GM21360 (cell line): ENCODE measurements around the gene CETN3.
"Not testable (repeated sequence)": the region's sequence is repeated elsewhere in the genome, so short reads cannot be mapped to it uniquely, and the experiment has no call there.

Source experiments
- ATAC-seq: cut with Tn5 transposase; IDR thresholded peaks from one replicate; pipeline ENCODE4 v1.9.1; 2021; ENCODE audit warnings: mild to moderate bottlenecking, moderate library complexity; ENCODE audit not compliant: unreplicated experiment

Gene CETN3

DNA sequence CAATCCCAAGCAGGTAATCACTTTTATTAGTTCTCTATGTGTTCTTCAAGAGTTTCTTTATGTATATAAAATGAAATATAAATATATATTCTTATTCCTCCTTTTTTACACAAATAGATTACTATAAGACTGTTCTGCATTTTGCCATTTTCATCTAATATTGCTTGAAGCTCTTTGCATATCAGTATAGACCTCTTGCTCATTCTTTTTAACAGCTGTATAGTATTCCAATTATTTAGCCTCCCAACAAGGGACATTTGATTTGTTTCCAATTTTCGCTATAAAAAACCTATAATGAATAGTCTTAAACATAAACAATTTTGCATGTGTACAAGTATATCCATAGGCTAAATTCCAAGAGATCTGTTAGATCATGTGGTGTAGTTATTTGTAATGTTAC lies 25.2 kb downstream of the CETN3 start:
- no peak for ATAC-seq

DNA sequence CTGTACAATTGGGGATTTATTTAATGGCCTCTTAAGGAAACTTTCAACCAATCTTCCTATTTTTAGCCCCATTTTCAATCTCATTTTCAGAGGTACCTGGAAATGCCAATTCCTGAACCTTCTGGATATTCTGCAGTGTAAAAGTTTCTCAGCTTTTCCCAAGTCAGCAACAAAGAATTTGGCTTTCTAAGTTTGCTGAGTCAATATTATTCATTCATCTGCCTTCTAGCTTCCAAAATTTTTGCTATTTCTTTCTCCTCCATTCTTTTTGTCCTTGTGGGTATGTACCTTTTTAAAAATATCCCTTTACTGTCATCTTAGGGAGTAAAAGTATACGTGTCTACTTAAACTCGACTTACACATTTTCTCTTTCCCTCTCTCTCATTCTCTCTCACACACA lies 25.7 kb downstream of the CETN3 start:
- no peak for ATAC-seq

DNA sequence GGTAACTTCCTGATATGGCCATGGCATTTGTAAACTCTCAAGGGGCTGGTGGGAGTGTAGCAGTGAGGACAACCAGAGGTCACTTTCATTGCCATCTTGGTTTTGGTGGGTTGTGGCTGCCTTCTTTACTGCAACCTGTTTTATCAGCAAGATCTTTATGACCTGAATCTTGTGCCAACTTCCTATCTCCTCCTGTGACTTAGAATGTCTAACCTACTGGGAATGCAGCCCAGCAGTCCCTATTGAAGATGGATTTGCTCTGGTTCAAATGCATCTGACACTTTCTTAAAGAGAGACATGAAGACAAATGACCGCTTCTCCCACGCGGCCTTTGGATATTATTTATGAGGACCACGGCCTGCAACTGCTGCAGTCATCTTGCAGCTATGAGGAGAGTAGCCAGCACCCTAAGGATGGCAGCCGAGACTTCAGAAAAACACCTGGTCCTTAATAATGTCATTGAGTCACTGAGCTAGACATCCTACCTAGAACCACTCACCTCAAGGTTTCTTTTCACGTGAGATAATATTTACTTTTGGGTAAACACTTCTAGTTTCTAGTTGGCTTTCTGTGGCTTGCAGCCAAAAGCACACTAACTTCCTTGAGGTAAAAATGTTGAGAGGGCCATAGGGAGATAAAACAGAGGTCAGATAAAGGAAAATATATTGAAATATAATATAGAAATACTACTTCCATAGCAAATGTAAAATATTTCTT lies 28.2 kb downstream of the CETN3 start:
- ATAC-seq: no peak

DNA sequence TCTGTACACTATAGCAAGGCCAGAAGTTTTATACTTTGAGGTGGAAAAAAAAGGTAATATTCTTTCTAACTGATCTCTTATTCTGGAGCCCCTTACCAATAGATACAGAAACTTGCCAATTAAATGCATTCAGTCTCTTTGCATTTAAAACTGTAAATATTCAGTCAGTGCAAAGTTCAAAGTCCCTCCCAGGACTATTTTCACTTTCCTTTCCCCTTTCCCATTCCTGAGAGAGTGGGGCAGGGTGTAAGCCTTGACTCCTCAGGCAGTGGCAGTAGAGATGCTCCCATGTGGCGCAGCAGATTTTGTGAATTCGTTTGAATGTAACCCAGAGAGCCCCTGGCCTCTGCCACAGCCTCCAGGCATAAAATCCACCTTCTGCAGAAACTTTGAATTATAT lies 29.9 kb downstream of the CETN3 start:
- no peak for ATAC-seq

DNA sequence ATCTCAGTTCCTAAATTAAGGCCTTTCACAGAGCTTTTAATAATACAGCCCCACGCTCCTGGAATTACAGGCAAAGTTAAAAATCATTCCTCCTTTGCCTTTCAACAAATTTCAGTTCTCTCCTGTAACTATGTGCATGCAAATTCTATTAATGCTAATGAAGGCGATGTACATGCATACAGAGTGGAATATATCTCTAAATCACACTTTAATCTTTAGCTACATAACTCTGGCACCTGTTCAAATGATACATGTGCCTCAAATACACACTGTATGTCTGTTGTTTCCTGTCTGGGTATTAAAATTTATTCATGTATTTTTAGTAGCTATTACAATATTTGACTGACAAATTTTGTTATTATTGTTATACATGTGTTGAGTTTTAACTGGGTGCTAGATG lies 30.8 kb downstream of the CETN3 start:
- no peak for ATAC-seq

DNA sequence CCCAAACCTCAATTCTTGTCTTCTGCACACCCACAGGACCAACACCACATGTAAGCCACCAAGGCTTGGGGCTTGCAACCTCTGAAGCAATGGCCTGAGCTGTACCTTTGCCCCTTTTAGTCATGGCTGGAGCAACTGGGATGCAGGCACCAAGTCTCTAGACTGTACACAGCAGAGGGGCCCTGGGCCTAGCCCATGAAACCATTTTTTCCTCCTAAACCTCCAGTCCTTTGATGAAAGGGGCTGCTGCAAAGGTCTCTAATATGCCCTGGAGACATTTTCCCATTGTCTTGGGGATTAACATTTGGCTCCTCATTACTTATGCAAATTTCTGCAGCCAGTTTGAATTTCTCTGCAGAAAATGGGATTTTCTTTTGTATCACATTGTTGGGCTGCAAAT lies 38.3 kb downstream of the CETN3 start:
- not testable (repeated sequence) for ATAC-seq

DNA sequence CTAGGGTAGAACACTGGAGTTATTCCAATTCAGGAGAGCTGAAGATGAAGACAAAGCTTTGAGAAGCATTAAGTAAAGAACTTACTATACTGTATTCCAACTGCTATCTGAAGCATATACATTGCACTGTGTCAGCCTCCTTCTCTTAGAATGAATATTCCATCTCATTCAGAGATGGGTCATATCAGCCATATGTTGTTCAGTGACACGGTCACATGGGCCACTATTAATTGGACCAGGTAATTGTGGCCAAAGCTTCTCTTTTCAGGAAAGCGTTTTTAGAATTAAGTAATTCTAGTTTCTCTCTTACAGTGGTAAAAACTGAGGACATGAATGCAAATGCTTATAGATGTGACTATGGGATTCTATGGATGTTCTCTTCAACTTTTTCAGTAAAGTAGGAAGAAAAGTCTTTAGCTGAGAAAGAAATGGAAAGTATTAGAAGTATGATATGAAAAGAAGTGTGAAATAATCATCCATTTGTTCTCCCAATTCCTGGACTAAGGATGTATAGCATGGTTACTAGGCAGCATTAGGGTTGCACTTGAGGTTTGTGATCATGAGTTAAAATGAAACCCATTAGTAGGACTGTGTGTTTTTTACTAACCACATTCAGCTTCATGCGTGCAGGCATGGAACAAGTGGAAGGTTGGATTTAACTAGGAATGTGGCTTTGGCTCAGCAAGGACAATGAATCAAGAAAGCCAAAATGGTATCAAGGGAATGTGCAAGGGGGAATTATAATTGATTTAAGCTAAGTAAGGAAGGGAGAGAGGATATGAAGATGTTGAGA lies 40.9 kb downstream of the CETN3 start:
- ATAC-seq: no peak

DNA sequence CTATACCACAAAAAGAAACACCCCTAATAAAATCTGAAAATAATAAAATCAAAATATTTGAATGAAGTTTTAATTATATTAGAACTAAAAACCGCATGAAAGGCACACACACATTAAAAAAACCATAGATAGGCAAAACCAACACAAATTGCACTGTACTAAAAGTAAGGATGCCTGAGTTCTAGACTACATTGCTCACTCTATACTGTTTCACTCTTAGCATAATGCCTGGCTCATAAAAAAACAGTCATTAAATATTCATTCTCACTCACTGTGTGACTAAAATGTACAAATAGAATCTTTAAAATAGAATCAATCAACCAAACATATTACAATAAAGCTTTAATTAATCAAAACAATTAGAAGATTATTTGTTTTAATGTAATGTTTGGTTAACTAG lies 41.7 kb downstream of the CETN3 start:
- ATAC-seq: no peak

DNA sequence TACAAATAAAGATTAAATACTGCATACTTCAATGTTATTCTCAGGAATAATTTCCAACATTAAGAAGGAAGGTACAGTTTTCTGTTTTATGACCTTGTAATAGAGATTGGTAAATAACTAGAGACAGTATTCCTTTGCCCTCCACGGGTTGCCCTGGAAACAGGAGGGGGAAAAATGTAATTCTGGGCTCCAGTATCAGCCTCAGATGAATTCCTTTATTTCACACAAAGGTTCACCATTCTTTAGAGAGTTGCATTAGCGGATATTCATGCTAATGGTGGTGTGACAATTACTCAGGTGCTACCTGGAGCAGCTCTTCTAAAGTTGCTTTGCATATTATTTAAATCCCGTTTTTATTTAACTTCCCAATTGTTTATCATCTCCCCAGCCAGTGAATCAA lies 42.6 kb downstream of the CETN3 start:
- no peak for ATAC-seq

DNA sequence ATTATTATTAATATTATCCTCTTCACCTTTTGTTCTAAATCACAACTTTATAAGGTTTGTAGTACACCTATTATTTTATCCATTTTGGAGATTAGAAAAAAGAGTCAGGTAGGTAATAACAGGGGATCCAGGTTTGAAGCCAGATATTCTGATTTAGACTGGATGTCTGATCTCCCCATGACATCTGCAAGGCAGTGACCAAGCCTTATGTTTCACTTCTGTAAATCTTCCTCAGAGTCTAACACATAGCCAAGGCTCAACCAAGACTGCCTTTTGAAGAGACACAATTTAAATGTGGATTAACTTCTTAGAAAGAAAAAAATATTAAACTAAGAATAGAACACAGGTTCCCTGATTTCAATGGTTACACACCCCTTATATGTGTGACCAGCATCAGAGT lies 44.2 kb downstream of the CETN3 start:
- no peak for ATAC-seq

DNA sequence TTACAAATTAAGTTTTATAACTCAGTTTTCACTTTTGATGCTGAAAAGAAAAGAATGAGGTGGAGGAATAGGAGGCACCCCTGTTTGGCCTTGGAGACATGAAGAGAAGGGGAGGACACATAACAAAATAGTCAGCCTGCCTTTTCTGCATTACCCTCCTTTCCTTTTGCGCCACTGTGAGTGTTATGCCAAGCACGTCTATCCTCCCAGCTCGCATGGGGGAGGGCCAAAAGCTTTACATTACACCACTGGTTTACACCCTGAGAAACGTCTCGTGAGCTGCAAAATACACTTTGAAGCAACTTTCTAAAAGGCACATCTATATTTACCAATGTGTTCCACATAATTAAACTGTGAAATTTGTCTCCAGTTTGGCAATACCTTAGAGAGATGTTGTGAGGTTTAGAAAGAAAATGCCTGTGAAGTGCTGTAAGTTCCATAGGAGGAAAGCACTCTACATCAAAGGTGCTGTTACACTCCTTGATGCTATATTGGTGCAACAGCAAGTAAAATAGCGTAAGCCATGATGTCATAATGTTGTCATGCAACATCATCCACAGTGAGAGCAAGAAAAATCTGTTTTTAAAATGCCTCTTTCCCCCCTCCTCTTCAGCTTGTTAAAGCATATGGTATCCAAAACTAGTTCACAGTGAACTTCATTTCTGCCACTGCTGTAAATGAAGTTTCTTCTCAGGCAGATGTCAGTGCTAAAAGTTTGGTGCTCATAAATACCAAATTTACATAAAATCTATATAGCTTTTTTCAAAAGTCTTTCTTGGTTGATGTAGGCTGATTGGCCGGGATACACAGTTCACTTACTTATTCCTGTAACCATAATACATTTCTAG lies 50.3 kb downstream of the CETN3 start:
- no peak for ATAC-seq

DNA sequence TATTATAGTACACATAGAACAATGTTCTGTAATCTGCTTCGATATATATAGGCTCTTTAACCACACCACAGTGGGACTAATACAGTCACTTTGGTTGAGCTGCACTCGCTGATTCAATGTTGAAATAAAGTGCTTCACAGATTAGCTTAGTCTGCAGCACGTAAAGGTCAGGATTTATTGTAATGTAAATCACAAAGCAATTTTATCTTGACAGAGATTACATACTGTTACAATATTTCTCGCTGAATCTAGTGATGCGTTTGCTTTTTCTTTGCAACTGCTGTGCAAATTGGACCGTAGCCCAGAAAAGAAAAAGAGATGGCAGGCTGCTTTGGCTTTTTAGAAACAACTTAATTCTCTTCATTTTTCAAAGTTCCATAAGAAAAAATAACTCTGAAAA lies 52.9 kb downstream of the CETN3 start:
- ATAC-seq: no peak

DNA sequence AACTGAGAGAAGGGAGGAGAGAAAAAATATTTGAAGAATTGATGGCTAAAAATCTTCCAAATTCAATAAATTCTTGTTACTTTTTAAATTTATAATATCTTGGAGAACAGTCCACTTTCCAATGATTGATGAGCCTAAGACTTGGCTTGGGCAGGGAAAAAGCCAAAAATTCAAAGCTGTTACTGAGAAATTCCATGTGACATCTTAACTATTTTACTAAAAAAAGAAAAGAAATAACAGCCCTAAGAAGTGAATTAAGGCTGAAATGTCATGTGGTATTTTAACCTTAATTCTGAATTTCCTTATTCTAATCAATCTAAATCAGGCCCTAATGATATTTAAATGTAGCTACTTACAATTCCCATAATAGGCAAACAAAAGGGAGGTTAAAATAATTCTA lies 53.4 kb downstream of the CETN3 start:
- no peak for ATAC-seq

DNA sequence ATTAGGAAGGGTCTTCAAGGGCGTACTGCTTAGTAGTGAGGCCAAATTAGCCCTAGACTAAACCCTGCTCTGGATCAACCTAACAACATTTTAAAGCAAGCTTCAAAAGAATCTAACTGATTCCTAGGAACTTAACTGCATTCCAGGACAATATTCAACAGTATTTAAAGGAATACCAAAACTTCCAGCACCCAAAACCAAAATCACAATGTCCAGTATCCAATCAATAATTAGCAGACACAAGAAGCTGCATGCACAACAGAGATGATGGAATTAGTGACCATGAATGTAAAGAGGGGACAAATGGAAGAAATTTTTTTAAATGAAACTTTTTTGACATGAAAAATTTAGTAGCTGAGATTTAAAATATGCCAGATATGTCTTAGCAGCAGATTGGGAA lies 53.9 kb downstream of the CETN3 start:
- ATAC-seq: no peak

DNA sequence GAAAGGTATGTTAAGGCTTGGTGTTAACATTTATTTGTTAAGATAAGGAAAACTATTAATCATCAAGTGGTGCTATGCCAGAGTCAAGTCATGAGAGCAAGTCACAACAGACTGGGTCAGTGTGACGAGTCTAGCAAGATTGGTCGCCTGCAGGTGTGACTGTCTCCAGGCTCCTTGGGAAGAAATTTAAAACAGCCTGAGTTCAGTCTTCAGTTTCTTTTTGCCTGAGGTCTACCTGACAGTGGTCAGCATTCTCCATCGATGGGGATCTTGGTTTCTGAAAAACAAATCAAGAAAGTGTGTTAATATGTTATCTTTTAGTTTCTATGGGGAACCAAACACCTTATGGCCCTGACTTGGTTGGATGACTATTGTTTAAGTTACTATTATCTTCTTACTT lies 56.3 kb downstream of the CETN3 start:
- no peak for ATAC-seq

DNA sequence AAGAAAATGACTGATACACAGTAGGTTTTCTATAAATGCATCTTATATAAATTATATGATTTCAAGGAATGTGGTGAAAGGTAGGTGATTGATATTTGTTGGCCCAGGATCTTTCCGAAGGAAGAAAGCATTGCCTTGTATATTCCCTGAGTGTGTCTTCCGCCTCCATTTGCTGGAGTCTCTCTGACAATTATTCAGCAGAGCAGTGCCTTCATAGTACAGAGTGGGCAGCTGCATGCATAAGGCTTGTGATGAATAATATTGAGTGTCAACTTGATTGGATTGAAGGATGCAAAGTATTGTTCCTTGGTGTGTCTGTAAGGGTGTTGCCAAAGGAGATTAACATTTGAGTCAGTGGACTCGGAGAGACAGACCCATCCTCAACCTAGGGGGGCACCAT lies 58.5 kb downstream of the CETN3 start:
- no peak for ATAC-seq

DNA sequence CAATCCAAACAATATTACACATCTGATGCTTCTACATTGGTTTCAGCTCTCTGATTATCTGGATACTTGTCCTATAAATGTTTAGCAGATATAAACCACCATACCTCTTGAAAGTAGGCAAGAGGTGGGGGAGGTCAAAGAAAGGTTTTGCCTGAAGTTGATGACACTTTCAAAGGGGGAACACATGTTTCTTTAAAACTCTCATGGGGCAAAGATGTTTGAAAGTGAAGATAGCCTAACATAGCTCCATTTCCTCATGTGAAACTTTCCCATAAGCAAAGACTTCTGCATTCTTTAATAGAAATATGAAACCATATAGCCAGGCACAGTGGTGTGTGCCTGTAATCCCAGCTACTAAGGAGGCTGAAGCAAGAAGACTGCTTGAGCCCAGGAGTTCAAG lies 62.1 kb downstream of the CETN3 start:
- no peak for ATAC-seq

DNA sequence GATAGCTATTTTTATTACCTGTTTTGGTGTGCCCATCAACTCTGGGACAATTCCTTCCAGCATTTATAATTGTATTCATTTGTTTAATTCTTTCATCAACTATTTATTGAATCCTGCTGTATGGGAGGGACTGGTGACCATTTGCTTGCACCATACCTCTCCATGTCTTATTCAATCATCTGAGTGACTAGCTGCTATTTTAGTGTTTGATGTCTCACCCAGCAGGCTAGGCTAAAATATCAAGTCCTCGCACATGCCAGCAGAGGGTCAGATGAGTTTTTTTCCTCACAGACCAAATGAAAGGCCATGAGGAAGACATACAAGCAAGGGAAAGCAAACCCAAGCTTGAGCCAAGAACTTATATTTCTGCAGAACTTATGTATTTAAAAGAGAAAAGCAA lies 63.9 kb downstream of the CETN3 start:
- ATAC-seq: no peak

DNA sequence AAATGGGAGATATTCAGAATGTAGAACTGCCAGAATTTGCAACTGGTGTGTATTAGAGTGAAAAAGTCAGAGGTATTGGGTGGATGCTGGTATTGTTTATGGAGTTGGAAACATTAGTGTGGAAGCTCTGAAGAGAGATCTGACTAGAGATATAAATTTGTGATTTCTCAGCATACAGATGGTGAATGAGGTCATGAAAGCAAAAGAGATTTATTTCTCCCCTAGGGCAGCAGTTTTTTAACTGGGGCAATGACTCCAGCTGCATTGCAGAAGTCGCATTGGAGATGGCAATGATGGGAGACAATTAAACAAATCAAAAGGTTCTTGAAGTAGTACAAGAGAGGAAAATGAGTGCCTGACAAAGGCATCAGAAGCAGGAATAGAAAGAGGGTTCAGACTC lies 64.9 kb downstream of the CETN3 start:
- ATAC-seq: no peak

DNA sequence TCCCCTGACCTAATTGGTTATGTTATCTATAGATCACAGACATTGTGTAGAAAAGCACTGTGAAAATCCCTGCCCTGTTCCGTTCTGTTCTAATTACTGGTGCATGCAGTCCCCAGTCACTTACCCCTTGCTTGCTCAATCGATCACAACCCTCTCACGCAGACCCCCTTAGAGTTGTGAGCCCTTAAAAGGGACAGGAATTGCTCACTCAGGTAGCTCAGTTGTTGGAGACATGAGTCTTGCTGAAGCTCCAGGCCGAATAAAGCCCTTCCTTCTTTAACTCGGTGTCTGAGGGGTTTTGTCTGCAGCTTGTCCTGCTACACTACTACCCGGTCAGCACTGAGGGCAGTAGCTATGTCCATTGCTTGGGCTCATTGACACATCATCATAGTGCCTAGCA lies 65.8 kb downstream of the CETN3 start:
- ATAC-seq: not testable (repeated sequence)

DNA sequence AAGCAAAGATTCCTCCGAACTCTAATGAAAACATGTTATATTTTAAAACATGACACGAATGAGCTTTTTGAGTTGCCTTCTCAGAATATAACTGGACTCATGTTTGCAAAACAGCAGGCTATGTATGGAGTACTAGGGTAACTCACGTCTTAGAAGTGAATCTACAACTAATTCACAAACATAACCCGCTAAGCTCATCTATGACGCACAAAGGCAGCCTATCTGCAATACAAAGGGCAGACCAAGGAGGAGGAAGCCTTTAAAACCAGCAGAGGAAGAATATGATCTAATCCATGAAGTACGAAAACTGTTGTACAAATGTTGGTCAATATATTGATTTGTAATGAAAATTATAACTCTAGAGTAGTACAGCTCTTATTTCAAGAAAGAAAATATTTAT lies 67.0 kb downstream of the CETN3 start:
- ATAC-seq: no peak
